Esophagus muscularis mucosa (tissue), 4 donors: ENCODE data around the gene RTL10. TPM values are rescaled to one million over a fixed set of nuclear protein-coding genes. Genes with fewer than 3 reads are reported as not detected.
A peak's percentile ranks its signal among the peaks of the same experiment; 100 is the strongest.

Experiments
- DNase-seq: peaks from one replicate; pipeline ENCODE4 v3.0.0-alpha.2; 2017; ENCODE audit errors: extremely low spot score
- H3K27ac ChIP-seq, 4 donors: fragments of 200-600 bp; sonication (generic); replicated peaks in 1 of 4; 1 replicate in 3 of 4; 2 replicates in 1 of 4; pipeline ENCODE4 v1.5.1; 2016 to 2019; ENCODE audit warnings: mild to moderate bottlenecking in 1 of 4
- H3K27me3 ChIP-seq, 4 donors: fragments of 200-600 bp; sonication (generic); one replicate each; pipeline versions ENCODE4 v1.5.1 to v1.6.0; 2016 to 2019
- H3K36me3 ChIP-seq, 4 donors: fragments of 200-600 bp; sonication (generic); one replicate each; pipeline ENCODE4 v1.5.1; 2016 to 2019
- H3K4me1 ChIP-seq, 4 donors: fragments of 200-600 bp; sonication (generic); one replicate each; pipeline ENCODE4 v1.5.1; 2016 to 2019
- H3K4me3 ChIP-seq, 4 donors: fragments of 200-600 bp; sonication (generic); 1 replicate in 2 of 4; 2 replicates in 2 of 4; pipeline ENCODE4 v1.5.1; 2016 to 2019; ENCODE audit warnings: mild to moderate bottlenecking in 4 of 4, moderate library complexity in 1 of 4
- H3K9me3 ChIP-seq, 4 donors: fragments of 200-600 bp; sonication (generic); 1 replicate in 3 of 4; 2 replicates in 1 of 4; pipeline ENCODE4 v1.5.1; 2016 to 2019
- CTCF ChIP-seq, 3 experiments: fragments of 200-600 bp in 2 of 3; fragments of 450-650 bp in 1 of 3; sonication (generic) in 2 of 3; IDR thresholded peaks; one replicate each; pipeline ENCODE4 v1.5.1; 2017 to 2019; ENCODE audit warnings: antibody characterized with exemption in 3 of 3, mild to moderate bottlenecking in 2 of 3, moderate library complexity in 1 of 3
- EP300 ChIP-seq: sonication (generic); formaldehyde crosslinking; IDR thresholded peaks from one replicate; pipeline ENCODE4 v1.6.1; 2017; ENCODE audit warnings: antibody characterized with exemption
- POLR2A ChIP-seq: fragments of 450-650 bp; IDR thresholded peaks from one replicate; pipeline ENCODE4 v1.6.1; 2017; ENCODE audit warnings: antibody characterized with exemption, moderate library complexity, mild to moderate bottlenecking, low read depth
- POLR2AphosphoS5 ChIP-seq, 2 donors: sonication (generic); formaldehyde crosslinking; IDR thresholded peaks; one replicate each; pipeline ENCODE4 v1.6.1; 2017; ENCODE audit warnings: antibody characterized with exemption in 2 of 2
- WGBS: methylation state at CpG from one replicate; pipeline ENCODE4 v1.1.5; 2018; 5-methylcytosine and 5-hydroxymethylcytosine counted together
- intact Hi-C: fragments of 100-400 bp; cut with DNase I; formaldehyde crosslinking; loops from one replicate; pipeline ENCODE4 v1.15.1; 2023
- total RNA-seq, 4 donors: library from RNA; depleted of rRNA; stranded (reverse); fragments of >200 nt; gene quantifications; one replicate each; pipeline versions ENCODE4 v1.1.0 to v1.2.1, GENCODE V29; 2016

The RTL10 gene
- total RNA-seq, 4 donors from 2014 or later = 5.6 to 14.8 (median 11.1) TPM

GRCh38 chr22:19893363-19893762 lies 38.7 kb upstream of the RTL10 start:
- Histone ChIP-seq H3K4me1 (peaks cover 15 to 25% (median 19%) of the 10 kb centered on the region in 4 donors), H3K36me3 (peaks cover 0 to 74% (median 60%) of the 10 kb centered on the region in 4 donors), H3K27me3 (no peaks in the 10 kb centered on the region), H3K27ac (no peak overlapping the region), H3K9me3 (no peaks in the 10 kb centered on the region), H3K4me3 (no peak overlapping the region)
- no peak for DNase-seq
- TF ChIP-seq POLR2AphosphoS5 (IDR thresholded peaks at IDR 0.05) = no peak
- no peak for TF ChIP-seq POLR2A
- TF ChIP-seq EP300 = no peak
- no peak for TF ChIP-seq CTCF (IDR thresholded peaks at IDR 0.05)
- WGBS = no CpG with 5 or more reads among the region's 15 CpGs
- intact Hi-C loops = no loop called here

GRCh38 chr22:19892925-19893324 lies 38.3 kb upstream of the RTL10 start:
- Histone ChIP-seq H3K4me1 (peaks cover 15 to 25% (median 19%) of the 10 kb centered on the region in 4 donors), H3K4me3 (no peak overlapping the region), H3K27me3 (no peaks in the 10 kb centered on the region), H3K9me3 (no peaks in the 10 kb centered on the region), H3K27ac (no peak overlapping the region), H3K36me3 (peaks cover 0 to 72% (median 57%) of the 10 kb centered on the region in 4 donors)
- TF ChIP-seq POLR2A = no peak
- WGBS = 88% methylated on average over 12 of the region's 13 CpGs
- intact Hi-C loops = no loop called here
- no peak for DNase-seq

- H3K36me3 ChIP-seq = peaks cover 0 to 67% (median 53%) of the 10 kb centered on the region in 4 donors
- H3K27ac ChIP-seq = peak overlapping the region in 2 of 4 donors; percentile 10 to 13
- intact Hi-C loops = no loop called here
- H3K9me3 ChIP-seq = no peaks in the 10 kb centered on the region
- H3K4me3 ChIP-seq = peak overlapping the region in 3 of 4 donors; percentile 2 to 22 (median 6)
- no peak for DNase-seq
- WGBS = 40% methylated on average over 24 of the region's 24 CpGs
- H3K27me3 ChIP-seq = no peaks in the 10 kb centered on the region
- peaks cover 15 to 25% (median 19%) of the 10 kb centered on the region in 4 donors for H3K4me1 ChIP-seq
- no peak for TF ChIP-seq EP300
- no peak for TF ChIP-seq CTCF (IDR thresholded peaks at IDR 0.05)
- no peak for TF ChIP-seq POLR2AphosphoS5 (IDR thresholded peaks at IDR 0.05)
Observed at GRCh38 chr22:19892257-19892879, 37.7 kb upstream of the RTL10 start.

GRCh38 chr22:19891317-19892256 lies 36.9 kb upstream of the RTL10 start:
- TF ChIP-seq POLR2AphosphoS5 (IDR thresholded peaks at IDR 0.05) (no peak), EP300 (no peak), CTCF (IDR thresholded peaks at IDR 0.05) (no peak), POLR2A (no peak)
- peak overlapping the region in 3 of 4 donors; percentile 2 to 22 (median 6) for H3K4me3 ChIP-seq
- peaks cover 15 to 28% (median 26%) of the 10 kb centered on the region in 4 donors for H3K4me1 ChIP-seq
- peak overlapping the region in 1 of 4 donors; percentile 13 for H3K27ac ChIP-seq
- no peaks in the 10 kb centered on the region for H3K9me3 ChIP-seq
- no peak for DNase-seq
- H3K36me3 ChIP-seq = peaks cover 0 to 67% (median 47%) of the 10 kb centered on the region in 4 donors
- 47% methylated on average over 11 of the region's 32 CpGs for WGBS
- intact Hi-C loops = no loop called here
- no peaks in the 10 kb centered on the region for H3K27me3 ChIP-seq
